Activated CD4-positive, alpha-beta T cell treated with anti-CD3 and anti-CD28 coated beads, Interleukin-2, amount 10 ng/mL, durations not matched to agents 24 days and 14 days (primary cell): Measurements from ENCODE around the gene CD1C. TPM values are rescaled to one million over a fixed set of nuclear protein-coding genes. Genes with fewer than 3 reads are reported as not detected.
"Not testable (repeated sequence)": the region's sequence is repeated elsewhere in the genome, so short reads cannot be mapped to it uniquely, and the experiment has no call there.

Experiments
- DNase-seq: peaks from one replicate; pipeline ENCODE4 v3.0.0; 2022
- H3K27ac Mint-ChIP-seq: one replicate; pipeline ENCODE4 v1.8.0; 2022; ENCODE audit warnings: mild to moderate bottlenecking, mixed read lengths
- H3K27me3 Mint-ChIP-seq: one replicate; pipeline ENCODE4 v1.8.0; 2022; ENCODE audit warnings: mixed read lengths
- H3K36me3 Mint-ChIP-seq: one replicate; pipeline ENCODE4 v1.8.0; 2022; ENCODE audit warnings: low read depth, mild to moderate bottlenecking, mixed read lengths
- H3K4me1 Mint-ChIP-seq: one replicate; pipeline ENCODE4 v1.8.0; 2021; ENCODE audit warnings: mixed read lengths
- H3K4me3 Mint-ChIP-seq: one replicate; pipeline ENCODE4 v1.8.0; 2022; ENCODE audit warnings: mild to moderate bottlenecking, moderate library complexity, mixed read lengths
- H3K9me3 Mint-ChIP-seq: one replicate; pipeline ENCODE4 v1.8.0; 2021; ENCODE audit warnings: mixed read lengths
- intact Hi-C: fragments of 100-400 bp; cut with micrococcal nuclease; formaldehyde crosslinking; loops from one replicate; pipeline ENCODE4 v1.15.1; 2023
- total RNA-seq: library from RNA; stranded (reverse); gene quantifications from 2 replicates; pipeline ENCODE4 v1.2.3, GENCODE V29; 2022

CD1C gene
- total RNA-seq = 0.45 and 0.65 TPM in 2 replicates

DNA sequence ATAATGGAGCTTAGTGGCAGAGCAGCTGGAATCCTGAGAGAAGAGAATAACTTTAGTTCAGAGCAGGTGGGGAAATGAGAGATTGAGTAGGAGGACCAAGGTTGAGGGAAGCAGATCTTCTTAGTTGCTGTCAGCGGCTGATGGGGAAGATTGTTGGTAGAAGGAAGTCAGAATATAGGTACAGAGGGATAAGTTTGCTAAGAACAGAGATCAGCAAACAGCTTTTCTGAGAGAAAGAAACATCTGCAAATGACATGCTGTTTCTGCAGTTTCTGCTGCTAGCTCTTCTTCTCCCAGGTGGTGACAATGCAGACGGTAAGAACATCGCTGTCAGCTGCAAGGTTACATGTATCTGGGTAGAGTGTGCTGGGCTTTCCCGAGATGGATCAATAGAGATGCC is at the start of gene CD1C:
CD1C (plus strand) TSS at position 113 of the 400 bp plus-strand sequence; CDS start at position 255, 142 bp downstream.
- no peak within 1 kb of the TSS for H3K27ac Mint-ChIP-seq

DNA sequence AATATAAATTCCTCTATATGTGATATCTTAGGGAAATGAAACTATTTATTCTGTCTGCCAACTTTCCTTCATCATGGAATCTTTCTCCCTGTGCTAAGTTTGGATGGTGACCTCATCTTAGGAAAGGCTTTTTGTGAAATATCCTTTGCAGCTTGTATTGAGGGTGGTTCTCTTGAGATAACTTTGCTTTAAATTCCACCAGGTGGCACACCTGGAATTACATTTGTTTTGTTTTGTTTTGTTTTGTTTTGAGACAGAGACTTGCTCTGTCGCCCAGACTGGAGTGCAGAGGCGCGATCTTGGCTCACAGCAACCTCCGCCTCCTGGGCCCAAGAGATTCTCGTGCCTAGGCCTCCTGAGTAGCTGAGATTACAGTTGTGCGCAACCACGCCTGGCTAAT is 43.1 kb upstream of the CD1C start:
- H3K4me1 Mint-ChIP-seq = peaks cover 16% of the 10 kb centered on the region
- peaks cover 6% of the 10 kb centered on the region for H3K9me3 Mint-ChIP-seq
- no peak overlapping the region for H3K27ac Mint-ChIP-seq
- no peak overlapping the region for H3K4me3 Mint-ChIP-seq
- intact Hi-C loops = no loop called here
- DNase-seq = peak; percentile 61
- H3K27me3 Mint-ChIP-seq = peaks cover 56% of the 10 kb centered on the region
- H3K36me3 Mint-ChIP-seq = no peaks in the 10 kb centered on the region

More for the DNA sequence above, at the start of gene CD1C:
- no peak for DNase-seq
- no peaks in the 10 kb centered on the region for H3K27me3 Mint-ChIP-seq
- no peaks in the 10 kb centered on the region for H3K36me3 Mint-ChIP-seq
- peaks cover 15% of the 10 kb centered on the region for H3K4me1 Mint-ChIP-seq
- no peaks in the 10 kb centered on the region for H3K9me3 Mint-ChIP-seq
- H3K4me3 Mint-ChIP-seq = no peak within 1 kb of the TSS
- intact Hi-C loops = loop anchor here (5.0 to 10.0 kb wide), 2 partner anchors 32 to 785 kb away; partner anchors contain the start of gene AIM2

DNA sequence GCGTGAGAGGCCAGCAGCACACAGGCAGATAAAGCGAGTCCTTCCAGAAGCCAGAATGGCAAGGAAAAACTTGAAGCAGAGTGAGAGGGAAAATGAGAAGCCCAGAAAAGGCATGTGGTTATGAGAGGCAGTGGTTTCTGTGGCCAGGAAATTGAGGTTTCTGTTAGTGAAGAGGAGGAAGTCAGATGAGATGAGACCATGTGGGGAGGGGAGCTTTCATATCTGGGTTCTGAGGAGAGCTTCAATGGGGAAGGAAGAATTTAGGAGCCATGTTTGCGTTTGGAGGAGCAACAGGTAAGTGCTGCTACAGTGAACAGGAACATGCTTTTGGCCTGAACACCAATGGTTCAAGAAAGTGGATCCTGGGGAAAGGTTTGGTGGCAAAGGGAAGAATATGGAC is 41.6 kb upstream of the CD1C start:
- no peaks in the 10 kb centered on the region for H3K36me3 Mint-ChIP-seq
- H3K4me3 Mint-ChIP-seq = peak overlapping the region; percentile 34
- peak; percentile 86 for DNase-seq
- H3K4me1 Mint-ChIP-seq = peaks cover 16% of the 10 kb centered on the region
- intact Hi-C loops = no loop called here
- H3K27ac Mint-ChIP-seq = no peak overlapping the region
- H3K9me3 Mint-ChIP-seq = peaks cover 6% of the 10 kb centered on the region
- H3K27me3 Mint-ChIP-seq = peaks cover 51% of the 10 kb centered on the region

DNA sequence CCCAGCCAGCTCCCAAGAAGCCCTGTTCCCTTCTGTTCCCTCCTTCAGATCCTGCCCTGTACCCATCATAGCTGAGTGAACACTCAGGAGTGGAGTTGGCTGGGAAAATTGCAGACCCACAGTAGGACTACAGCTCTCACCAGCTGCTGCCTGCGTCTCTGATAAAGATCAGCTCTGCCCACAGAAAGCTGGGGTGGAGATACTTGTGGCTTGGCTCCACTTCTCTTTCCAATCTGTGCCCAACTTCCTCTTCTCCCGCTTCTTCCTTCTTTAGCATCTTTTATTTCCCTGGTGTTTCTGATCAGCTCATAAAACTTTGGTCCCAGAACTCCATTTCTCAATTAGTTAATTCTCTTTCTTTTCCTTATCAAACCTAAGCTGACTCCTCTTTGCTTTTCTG is 41.0 kb upstream of the CD1C start:
- intact Hi-C loops = no loop called here
- Mint-ChIP-seq H3K27ac (no peak overlapping the region), H3K9me3 (peaks cover 6% of the 10 kb centered on the region), H3K27me3 (peaks cover 45% of the 10 kb centered on the region), H3K4me1 (peaks cover 16% of the 10 kb centered on the region), H3K36me3 (no peaks in the 10 kb centered on the region), H3K4me3 (peak overlapping the region; percentile 3)
- no peak for DNase-seq

DNA sequence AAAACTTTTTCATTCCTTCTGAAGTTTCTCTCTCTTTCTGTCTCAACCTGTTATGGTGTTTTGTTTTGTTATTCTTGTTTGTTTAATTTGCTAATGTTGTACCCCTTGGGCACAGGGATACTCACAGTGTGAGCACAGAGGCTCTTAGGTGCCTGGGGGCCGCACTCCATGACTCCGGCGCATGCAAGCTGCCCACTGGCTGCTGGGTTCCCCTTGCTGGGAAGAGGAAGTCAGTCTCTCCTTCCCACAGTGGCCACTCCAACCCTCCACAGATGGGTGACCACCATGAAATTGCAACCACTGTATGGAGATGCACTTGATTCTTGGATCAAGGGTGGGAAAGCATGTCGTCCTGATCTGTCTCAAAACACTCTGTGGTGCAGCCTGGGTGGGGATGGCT is 40.1 kb upstream of the CD1C start:
- intact Hi-C loops = no loop called here
- peaks cover 40% of the 10 kb centered on the region for H3K27me3 Mint-ChIP-seq
- no peak overlapping the region for H3K27ac Mint-ChIP-seq
- H3K9me3 Mint-ChIP-seq = peaks cover 6% of the 10 kb centered on the region
- no peaks in the 10 kb centered on the region for H3K36me3 Mint-ChIP-seq
- no peak for DNase-seq
- peaks cover 16% of the 10 kb centered on the region for H3K4me1 Mint-ChIP-seq
- H3K4me3 Mint-ChIP-seq = no peak overlapping the region

DNA sequence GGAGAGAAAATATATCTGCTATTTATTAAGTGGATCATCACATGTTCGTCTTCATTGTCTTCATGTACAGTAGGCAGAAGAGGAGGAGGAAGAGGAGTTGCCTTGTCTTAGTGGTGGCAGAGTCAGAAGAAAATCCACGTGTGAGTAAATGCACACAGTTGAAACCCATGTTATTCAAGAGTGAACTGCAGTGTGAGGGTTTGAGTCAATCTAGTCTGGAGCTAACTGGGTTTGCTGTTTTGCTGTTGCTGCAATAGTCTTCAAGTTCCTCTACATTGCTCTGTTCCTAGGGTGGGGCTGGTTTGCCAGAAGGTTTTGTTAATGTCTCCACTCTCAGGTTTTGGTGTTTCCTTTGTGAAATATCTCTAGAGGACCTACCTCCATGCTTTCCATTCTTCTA is 38.6 kb upstream of the CD1C start:
- Mint-ChIP-seq H3K4me1 (peaks cover 16% of the 10 kb centered on the region), H3K27ac (no peak overlapping the region), H3K27me3 (peaks cover 31% of the 10 kb centered on the region), H3K36me3 (no peaks in the 10 kb centered on the region), H3K4me3 (no peak overlapping the region), H3K9me3 (peaks cover 6% of the 10 kb centered on the region)
- DNase-seq = no peak
- intact Hi-C loops = no loop called here

DNA sequence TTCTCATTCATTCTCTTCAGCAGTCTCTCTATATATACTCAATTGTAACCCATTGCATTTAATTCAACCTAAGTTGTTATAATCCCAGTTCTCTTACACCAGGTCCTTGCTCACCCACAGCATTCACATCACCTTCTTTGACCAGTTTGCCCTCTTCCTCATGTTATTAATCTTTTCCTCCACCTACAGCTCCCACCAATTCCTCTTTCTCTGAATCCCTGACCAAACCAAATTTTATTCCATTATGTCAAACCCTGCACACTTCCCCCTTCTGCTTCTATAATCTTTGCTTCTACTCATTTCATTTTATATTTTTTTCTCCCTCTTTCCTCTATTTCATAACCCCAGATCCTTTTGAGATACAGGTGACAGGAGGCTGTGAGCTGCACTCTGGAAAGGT is 34.1 kb upstream of the CD1C start:
- Mint-ChIP-seq H3K4me1 (no peaks in the 10 kb centered on the region), H3K9me3 (no peaks in the 10 kb centered on the region), H3K27me3 (peaks cover 17% of the 10 kb centered on the region), H3K4me3 (no peak overlapping the region), H3K36me3 (no peaks in the 10 kb centered on the region), H3K27ac (no peak overlapping the region)
- no peak for DNase-seq
- intact Hi-C loops = no loop called here

DNA sequence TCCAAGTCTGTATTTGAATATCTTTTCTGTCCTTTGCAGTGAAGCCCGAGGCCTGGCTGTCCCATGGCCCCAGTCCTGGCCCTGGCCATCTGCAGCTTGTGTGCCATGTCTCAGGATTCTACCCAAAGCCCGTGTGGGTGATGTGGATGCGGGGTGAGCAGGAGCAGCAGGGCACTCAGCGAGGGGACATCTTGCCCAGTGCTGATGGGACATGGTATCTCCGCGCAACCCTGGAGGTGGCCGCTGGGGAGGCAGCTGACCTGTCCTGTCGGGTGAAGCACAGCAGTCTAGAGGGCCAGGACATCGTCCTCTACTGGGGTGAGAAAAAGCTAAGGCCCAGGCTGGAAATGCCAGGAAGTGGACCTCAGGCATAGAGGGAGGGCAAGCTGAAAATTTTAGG is 33.0 kb upstream of the CD1C start:
- intact Hi-C loops, H3K36me3 Mint-ChIP-seq, H3K9me3 Mint-ChIP-seq, H3K4me3 Mint-ChIP-seq, H3K27ac Mint-ChIP-seq, H3K4me1 Mint-ChIP-seq, DNase-seq: not testable (repeated sequence)
- peaks cover 17% of the 10 kb centered on the region for H3K27me3 Mint-ChIP-seq

DNA sequence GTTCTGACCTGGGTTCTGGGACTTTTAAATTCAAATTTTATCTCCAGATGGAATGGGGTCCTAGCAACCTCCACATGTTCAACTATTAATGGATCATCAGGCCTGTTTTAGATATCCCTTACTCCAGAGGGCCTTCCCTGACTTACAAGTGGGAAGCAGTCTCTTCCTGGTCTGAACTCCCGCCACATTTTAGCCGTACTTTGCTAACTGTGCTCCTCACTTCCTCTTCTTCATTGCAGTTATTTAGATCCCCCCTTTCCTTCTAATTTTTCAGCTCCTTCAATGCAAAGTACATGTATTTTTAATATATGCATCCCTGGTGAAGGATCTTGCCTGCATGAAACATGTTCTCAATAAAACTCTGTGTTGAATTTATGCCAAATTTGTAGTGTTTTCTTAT is 31.8 kb upstream of the CD1C start:
- Mint-ChIP-seq H3K9me3 (no peaks in the 10 kb centered on the region), H3K4me3 (no peak overlapping the region), H3K27me3 (peaks cover 17% of the 10 kb centered on the region), H3K27ac (no peak overlapping the region), H3K36me3 (no peaks in the 10 kb centered on the region), H3K4me1 (no peaks in the 10 kb centered on the region)
- intact Hi-C loops = no loop called here
- no peak for DNase-seq

DNA sequence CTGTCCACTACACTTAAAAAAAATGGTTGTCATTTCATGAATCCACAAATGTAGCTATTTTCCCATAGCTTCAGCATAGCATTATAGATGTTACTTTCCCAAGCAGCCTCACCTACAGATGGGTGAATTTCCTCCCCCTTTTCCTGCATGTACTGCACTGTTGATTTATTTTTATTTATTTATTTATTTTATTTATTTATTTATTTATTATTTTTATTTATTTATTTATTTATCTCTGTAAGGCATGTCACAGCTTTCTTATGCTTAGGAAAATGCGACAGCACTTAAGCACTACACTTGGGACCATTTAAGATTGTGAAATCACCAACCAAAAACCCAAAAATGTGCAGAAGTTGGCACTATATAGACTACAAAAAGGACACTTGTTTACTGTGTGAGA is 30.6 kb upstream of the CD1C start:
- intact Hi-C loops = no loop called here
- no peak for DNase-seq
- no peaks in the 10 kb centered on the region for H3K36me3 Mint-ChIP-seq
- no peak overlapping the region for H3K27ac Mint-ChIP-seq
- no peaks in the 10 kb centered on the region for H3K4me1 Mint-ChIP-seq
- no peaks in the 10 kb centered on the region for H3K9me3 Mint-ChIP-seq
- no peak overlapping the region for H3K4me3 Mint-ChIP-seq
- H3K27me3 Mint-ChIP-seq = peaks cover 17% of the 10 kb centered on the region

DNA sequence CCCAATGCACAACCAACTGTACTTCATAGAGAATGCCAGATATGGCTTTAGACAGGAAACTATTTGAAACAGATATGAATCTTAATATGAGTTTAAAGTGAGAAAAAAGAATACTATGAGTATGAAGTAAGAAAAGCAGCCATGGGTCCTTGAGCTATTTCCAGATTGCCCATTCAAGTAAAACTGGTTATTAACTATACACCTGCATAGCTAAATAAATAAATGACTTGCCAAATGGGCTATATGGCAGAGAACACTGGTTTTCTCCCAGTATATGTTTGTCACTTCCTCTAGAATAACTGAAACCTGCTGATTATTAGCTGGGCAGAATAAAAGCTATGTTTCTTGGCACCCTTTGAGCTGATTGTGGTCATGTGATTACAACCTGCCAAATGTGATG is 17.0 kb upstream of the CD1C start:
- H3K27ac Mint-ChIP-seq = no peak overlapping the region
- intact Hi-C loops = no loop called here
- peaks cover 3% of the 10 kb centered on the region for H3K27me3 Mint-ChIP-seq
- DNase-seq = no peak
- no peak overlapping the region for H3K4me3 Mint-ChIP-seq
- no peaks in the 10 kb centered on the region for H3K4me1 Mint-ChIP-seq
- H3K9me3 Mint-ChIP-seq = peaks cover 5% of the 10 kb centered on the region
- H3K36me3 Mint-ChIP-seq = no peaks in the 10 kb centered on the region

DNA sequence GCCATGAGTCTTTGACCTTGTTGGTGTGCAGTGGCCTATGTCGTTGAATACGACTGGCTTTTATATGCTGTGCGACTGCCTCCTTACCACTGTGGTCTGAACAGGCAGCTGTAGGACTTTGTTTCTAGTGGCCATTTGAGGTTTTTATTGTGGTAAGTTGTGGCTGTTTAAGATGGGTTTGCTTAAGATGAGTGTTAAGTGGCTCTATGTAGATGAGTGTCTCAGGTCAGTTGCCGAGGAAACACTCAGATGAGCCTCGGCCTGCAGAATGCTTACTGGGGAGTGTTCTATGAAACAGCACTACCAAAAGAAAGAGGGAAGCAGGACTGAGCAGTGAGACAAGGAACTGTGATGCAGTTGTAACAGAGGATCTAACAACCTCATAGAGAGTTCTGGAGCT is 14.9 kb upstream of the CD1C start:
- Mint-ChIP-seq H3K36me3 (no peaks in the 10 kb centered on the region), H3K4me1 (no peaks in the 10 kb centered on the region), H3K27me3 (no peaks in the 10 kb centered on the region), H3K9me3 (no peaks in the 10 kb centered on the region), H3K4me3 (no peak overlapping the region), H3K27ac (no peak overlapping the region)
- DNase-seq = no peak
- intact Hi-C loops = no loop called here

DNA sequence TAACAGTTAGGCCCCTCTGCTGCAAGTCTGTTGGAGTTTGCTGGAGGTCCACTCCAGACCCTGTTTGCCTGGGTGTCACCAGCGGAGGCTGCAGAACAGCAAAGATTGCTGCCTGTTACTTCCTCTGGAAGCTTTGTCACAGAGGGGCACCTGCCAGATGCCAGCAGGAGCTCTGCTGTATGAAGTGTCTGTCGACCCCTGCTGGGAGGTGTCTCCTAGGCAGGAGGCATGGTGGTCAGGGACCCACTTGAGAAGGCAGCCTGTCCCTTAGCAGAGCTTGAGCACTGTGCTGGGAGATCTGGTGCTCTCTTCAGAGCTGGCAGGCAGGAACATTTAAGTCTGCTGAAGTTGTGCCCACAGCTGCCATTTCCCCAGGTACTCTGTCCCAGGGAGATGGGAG is 7.3 kb upstream of the CD1C start:
- H3K4me1 Mint-ChIP-seq = peaks cover 15% of the 10 kb centered on the region
- H3K4me3 Mint-ChIP-seq, DNase-seq, H3K27ac Mint-ChIP-seq, H3K27me3 Mint-ChIP-seq, H3K36me3 Mint-ChIP-seq: not testable (repeated sequence)
- peaks cover 15% of the 10 kb centered on the region for H3K9me3 Mint-ChIP-seq
- intact Hi-C loops = loop anchor here (10.0 kb wide), 1 partner anchor 792 kb away; the partner anchor contains the start of gene AIM2

DNA sequence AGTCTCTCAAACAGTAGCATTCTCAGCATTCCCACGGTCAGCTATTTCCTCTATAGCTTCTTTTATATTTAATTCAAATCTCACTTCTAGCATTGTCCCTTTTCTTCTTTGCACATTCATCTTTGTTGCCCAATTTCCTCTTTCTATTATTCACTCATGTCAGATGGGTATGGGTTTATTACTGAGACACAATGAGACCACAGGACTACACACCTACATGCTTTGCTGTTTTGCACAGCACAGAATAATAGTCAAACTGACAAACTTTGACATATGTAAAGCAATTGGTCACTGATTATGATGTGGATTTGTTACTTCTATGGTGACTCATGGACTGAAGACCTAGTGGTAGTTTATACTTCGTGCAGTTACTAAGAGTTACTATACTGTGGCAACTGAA is 5.8 kb upstream of the CD1C start:
- peaks cover 15% of the 10 kb centered on the region for H3K4me1 Mint-ChIP-seq
- H3K36me3 Mint-ChIP-seq = no peaks in the 10 kb centered on the region
- H3K27ac Mint-ChIP-seq = no peak overlapping the region
- DNase-seq = no peak
- H3K4me3 Mint-ChIP-seq = no peak overlapping the region
- no peaks in the 10 kb centered on the region for H3K27me3 Mint-ChIP-seq
- intact Hi-C loops = loop anchor here (10.0 kb wide), 1 partner anchor 791 kb away; the partner anchor contains the start of gene AIM2
- H3K9me3 Mint-ChIP-seq = peaks cover 15% of the 10 kb centered on the region

DNA sequence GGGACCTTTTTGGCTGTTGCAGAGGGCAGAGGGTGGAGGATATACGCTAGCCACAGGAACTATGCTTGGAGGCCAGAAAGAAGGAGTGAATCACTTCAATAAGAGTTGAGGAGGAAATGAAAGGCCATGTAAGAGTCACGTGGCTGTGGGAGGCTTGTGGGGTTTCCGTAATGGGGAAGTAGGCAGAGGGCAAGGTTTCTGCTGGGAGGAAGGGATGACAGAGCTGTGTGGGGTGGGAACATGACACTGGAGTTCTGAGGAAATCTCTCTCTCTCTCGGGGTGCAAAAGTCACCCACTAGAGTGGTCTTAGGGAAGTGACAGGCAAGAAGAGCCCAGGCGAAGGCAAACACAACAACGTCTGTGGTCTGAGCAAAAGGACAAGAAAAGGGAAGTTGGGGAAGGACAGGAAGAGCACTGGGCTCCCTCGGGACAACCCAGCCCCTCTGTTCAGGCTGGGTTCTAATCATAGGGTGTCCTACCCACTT is 3.9 kb upstream of the CD1C start:
- no peaks in the 10 kb centered on the region for H3K27me3 Mint-ChIP-seq
- H3K4me1 Mint-ChIP-seq = peaks cover 15% of the 10 kb centered on the region
- peak overlapping the region; percentile 34 for H3K4me3 Mint-ChIP-seq
- no peaks in the 10 kb centered on the region for H3K36me3 Mint-ChIP-seq
- intact Hi-C loops = loop anchor here (5.0 to 10.0 kb wide), 2 partner anchors 37 to 789 kb away; partner anchors contain the start of gene AIM2
- H3K27ac Mint-ChIP-seq = peak overlapping the region; percentile 82
- H3K9me3 Mint-ChIP-seq = peaks cover 15% of the 10 kb centered on the region
- DNase-seq = no peak
